ENCODE measurements around the gene ACTR1A.
A peak's percentile ranks its signal among the peaks of the same experiment; 100 is the strongest.
"Not testable (repeated sequence)": the region's sequence is repeated elsewhere in the genome, so short reads cannot be mapped to it uniquely, and the experiment has no call there.

ACTR1A gene

DNA sequence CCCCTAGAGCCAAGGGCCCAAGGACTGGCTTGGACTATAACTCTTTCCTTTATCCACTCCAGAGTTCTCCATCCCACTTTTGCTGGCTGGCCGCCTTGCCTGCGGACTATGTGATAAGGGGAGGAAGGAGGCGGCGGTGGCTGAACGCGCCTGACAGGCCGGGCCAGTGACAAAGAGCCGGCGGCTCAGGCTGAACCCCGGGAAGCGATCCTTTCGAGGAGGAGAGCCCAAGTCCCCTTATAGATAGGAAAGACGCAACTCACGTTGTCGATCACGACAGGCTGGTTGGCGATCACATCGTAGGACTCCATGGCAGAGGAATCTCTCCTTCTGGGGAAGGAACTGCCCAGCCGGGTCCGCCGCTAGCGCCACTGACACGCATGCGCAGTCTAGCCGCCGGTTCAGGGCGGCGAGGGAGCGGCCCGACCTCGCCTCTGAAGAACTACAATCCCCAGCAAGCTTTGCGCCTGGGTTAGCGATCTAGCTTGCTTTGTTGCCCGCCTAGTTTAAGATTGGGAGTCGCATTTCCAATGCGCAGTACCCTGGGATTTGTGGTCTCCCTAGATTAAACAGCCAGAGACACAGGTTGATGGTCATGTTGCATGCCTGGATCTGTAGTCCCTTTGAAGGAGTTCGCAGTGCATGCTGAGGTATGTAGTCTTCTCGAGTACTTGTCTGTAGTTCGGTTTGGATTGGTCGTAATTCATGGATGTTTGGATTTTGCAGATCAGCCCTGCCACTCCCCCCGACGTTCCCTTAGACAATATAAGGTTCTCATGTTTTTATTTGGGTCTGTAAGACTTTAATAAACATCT, at the start of gene ACTR1A:
ACTR1A (minus strand) TSS at position 376 of the 815 bp plus-strand sequence; CDS start at position 311, 65 bp downstream.
- peak; percentile 91 for DNase-seq (ENCODE audit: low spot score)

DNA sequence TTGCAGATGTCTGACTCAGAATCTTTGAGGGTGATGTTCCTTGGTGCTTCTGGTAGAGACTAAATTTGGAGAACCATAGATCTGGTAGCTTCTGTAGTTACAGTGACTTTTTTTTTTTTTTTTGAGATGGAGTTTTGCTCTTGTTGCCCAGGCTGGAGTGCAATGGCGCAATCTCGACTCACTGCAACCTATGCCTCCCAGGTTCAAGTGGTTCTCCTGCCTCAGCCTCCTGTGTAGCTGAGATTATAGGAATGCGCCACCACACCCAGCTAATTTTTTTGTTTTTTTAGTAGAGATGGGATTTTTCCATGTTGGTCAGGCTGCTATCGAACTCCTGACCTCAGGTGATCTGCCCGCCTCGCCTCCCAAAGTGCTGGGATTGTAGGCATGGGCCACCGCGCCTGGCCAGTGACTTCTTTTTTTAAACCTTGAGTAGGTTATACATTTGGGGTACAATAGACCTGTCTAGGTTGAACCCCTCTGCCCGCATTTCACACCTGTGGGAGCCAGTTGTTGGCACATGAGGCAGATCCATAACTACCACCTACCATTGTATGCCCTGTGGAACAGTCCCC, 48.2 kb upstream of the ACTR1A start:
- DNase-seq (ENCODE audit: low spot score): no peak

GRCh38 chr10:102549549-102549948, 47.0 kb upstream of the ACTR1A start:
- no peak for DNase-seq (ENCODE audit: low spot score)

GRCh38 chr10:102546606-102547320, 44.3 kb upstream of the ACTR1A start:
- no peak for DNase-seq (ENCODE audit: low spot score)

- no peak for DNase-seq (ENCODE audit: low spot score)
These were observed 43.5 kb upstream of the ACTR1A start for GRCh38 chr10:102545997-102546396.

- DNase-seq (ENCODE audit: low spot score): no peak
These were observed 42.9 kb upstream of the ACTR1A start for GRCh38 chr10:102545265-102545871.

DNA sequence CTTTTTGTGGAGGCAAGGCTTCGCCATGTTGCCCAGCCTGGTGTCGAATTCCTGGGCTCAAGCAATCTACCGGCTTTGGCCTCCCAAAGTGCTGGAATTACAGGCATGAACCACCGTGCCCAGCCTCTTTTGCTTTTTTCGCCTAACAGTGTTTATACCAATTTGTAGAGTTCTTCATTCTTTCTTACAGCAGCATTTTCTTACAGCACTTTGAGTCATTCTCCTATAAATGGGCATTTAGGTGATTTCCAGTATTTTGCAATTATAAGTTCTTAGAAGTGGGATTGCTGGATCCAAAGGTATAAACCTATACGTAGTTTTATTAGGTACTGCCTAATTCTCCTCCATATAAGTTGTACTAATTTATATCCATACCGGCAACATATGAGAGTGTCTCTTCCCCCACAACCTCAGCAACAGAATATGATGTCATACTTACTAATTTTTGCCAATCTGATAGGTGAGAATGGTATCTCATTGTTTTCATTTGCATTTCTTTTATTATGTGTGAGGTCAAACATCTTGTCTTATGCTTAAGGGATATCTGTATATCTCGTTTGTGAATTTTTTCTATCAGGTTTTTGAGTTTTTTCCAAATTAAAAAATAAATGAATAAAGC, 40.4 kb upstream of the ACTR1A start:
- no peak for DNase-seq (ENCODE audit: low spot score)

DNA sequence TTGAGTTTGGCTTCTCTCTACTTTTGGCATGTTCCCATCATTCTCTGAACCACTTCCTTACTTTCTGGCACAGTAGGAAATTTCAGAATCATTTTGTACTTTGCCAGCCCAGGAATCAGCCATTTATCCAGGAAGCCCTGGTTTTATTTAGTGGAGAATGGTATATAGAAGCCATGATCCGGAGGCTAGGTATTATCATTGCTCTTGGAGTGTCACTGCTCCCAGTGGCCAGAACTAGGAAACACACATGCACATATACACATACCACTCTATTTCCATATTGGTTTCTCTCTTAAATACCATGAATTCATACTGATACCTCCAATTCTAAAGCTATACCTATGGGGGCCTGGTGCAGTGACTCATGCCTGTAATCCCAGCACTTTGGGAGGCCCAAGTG, 37.5 kb upstream of the ACTR1A start:
- DNase-seq (ENCODE audit: low spot score): peak; percentile 37

DNA sequence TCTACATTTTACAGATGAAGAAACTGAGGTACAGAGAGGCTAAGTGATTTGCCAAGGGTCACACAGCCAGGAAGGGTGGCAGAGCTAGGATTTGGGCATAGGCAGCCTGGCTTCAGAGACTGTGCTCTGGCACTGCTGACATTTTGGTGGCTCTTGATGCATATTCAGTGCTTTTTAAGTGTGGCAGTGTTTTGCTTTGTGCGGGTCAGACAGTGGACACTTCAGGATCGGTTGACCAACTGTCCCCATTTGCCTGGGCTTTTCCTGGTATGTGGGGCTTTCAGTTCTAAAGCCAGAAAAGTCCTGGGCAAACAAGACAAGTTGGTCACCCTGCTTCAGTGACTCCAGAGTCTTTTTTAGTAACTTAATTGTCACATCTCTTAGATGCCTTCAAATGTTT, 36.3 kb upstream of the ACTR1A start:
- DNase-seq (ENCODE audit: low spot score): no peak

GRCh38 chr10:102537948-102538347, 35.4 kb upstream of the ACTR1A start:
- no peak for DNase-seq (ENCODE audit: low spot score)

- DNase-seq (ENCODE audit: low spot score): no peak
These were observed 34.9 kb upstream of the ACTR1A start for GRCh38 chr10:102537367-102537766.

DNA sequence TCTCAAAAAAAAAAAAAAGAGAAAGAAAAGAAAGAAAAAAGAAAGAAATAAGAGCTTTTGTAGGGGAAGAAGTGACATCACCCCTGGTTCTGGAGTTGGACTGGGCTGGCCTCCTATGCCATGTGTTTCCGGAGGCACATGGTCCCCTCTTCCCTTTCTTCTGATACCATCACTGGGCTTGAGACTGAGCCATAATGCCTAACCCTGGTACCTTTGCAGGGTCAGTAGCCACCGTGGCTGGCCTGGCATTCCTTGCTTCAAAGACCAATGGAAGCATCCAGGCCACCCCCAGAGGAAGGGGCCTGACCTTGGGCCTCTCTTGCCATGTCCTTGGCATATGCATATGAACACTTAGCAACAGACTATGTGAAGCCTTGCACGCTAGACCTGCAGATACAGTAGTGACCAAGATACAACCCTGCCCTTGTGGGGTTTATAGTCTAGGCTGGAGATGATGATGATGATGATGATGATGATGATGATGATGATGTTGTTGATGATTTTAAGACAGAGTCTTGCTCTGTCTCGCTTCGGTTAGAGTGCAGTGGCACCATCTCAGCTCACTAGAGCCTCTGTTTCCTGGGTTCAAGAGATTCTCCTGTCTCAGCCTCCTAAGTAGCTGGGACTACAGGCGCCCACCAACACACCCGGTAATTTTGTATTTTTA, 33.1 kb upstream of the ACTR1A start:
- no peak for DNase-seq (ENCODE audit: low spot score)

- DNase-seq (ENCODE audit: low spot score): not testable (repeated sequence)
These were observed 32.5 kb upstream of the ACTR1A start for GRCh38 chr10:102534966-102535365.

- no peak for DNase-seq (ENCODE audit: low spot score)
These were observed 31.8 kb upstream of the ACTR1A start for GRCh38 chr10:102534333-102534732.

DNA sequence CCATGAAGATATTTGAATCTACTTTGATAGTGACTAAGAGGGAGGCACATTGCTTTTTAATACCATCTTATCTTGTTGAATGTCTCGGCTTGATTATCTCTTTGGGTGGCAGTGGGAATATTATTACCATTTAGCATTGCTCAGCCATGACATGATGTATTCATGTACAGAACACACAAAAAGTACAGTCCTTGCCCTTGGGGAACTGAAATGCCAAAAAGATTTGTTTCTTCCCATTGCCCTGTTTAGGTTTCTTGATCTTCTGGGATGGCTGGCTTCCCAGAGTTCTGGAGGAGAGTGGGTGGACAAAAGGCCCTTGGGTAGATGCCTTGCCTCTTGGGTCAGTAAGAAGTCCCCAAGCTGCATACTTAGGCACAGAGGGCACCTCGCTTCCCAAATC, 25.0 kb upstream of the ACTR1A start:
- DNase-seq (ENCODE audit: low spot score): no peak

DNA sequence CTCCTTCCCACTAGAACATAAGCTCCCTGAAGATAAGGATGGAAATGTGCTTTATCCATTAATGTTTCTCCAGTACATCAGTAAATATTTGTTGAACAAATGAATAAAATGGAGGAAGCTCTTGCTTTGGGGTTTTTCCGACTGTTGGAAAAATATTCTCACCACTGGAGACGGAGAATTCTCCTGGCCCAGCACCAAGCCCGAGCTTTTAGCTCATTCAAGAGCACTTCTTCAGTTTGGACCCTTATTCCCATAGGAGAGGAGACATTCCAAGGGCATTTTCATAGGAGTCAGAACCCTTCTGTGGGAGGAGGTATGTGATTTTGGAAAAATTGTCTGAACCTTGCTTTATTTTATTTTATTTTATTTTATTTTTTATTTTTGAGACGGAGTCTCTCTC, 22.2 kb upstream of the ACTR1A start:
- DNase-seq (ENCODE audit: low spot score): no peak

GRCh38 chr10:102523250-102524029, 20.9 kb upstream of the ACTR1A start:
- no peak for DNase-seq (ENCODE audit: low spot score)

- no peak for DNase-seq (ENCODE audit: low spot score)
These were observed 20.4 kb upstream of the ACTR1A start for GRCh38 chr10:102522874-102523249.

- DNase-seq (ENCODE audit: low spot score): no peak
These were observed 16.8 kb upstream of the ACTR1A start for GRCh38 chr10:102519246-102519825.

DNA sequence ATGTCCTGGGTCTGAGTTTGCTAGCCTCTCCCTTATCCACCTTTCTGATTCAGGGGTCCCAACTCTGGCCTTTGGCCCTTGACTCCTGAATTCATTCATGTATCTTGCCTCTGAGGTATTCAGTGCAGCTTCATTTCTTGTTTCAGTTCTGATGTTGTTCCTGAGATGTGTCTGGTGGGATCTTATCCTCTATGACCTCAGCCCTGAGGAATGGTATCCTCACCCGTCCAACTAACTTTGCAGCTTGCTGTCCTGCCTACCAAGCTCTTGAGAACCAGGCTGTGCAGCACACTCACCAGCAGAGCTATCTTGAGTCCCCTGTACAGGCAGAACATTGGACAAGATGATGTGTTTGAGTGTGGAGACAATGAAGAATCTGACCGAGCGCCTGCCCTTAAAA, 15.0 kb upstream of the ACTR1A start:
- DNase-seq (ENCODE audit: low spot score): peak; percentile 75

GRCh38 chr10:102515724-102516123, 13.2 kb upstream of the ACTR1A start:
- no peak for DNase-seq (ENCODE audit: low spot score)
